H9 (cell line): ENCODE results near the gene COMMD10. TPM values are rescaled to one million over a fixed set of nuclear protein-coding genes. Genes with fewer than 3 reads are reported as not detected.

Experiments
- DNase-seq: peaks from one replicate; pipeline ENCODE4 v3.0.0-alpha.2; 2017
- H2AFZ ChIP-seq: one replicate; pipeline ENCODE4 v1.6.1; 2013; ENCODE audit warnings: mild to moderate bottlenecking, low read length, control low read depth, moderate library complexity
- H2AK5ac ChIP-seq: 2 replicates; pipeline ENCODE4 v1.6.1; 2013; ENCODE audit warnings: low read length, control low read depth, mixed read lengths; ENCODE audit not compliant: insufficient read length
- H2BK120ac ChIP-seq: one replicate; pipeline ENCODE4 v1.6.1; 2013; ENCODE audit warnings: low read depth, mild to moderate bottlenecking, low read length, control low read depth, inconsistent platforms; ENCODE audit not compliant: poor library complexity, severe bottlenecking
- H2BK12ac ChIP-seq: 2 replicates; pipeline ENCODE4 v1.6.1; 2013; ENCODE audit warnings: low read length, control low read depth, mixed read lengths, low read depth; ENCODE audit not compliant: insufficient read length
- H2BK15ac ChIP-seq: 2 replicates; pipeline ENCODE4 v1.6.1; 2013; ENCODE audit warnings: low read depth, low read length, control low read depth
- H2BK20ac ChIP-seq: one replicate; pipeline ENCODE4 v1.6.1; 2013; ENCODE audit warnings: low read depth, mild to moderate bottlenecking, low read length, control low read depth, inconsistent platforms; ENCODE audit not compliant: poor library complexity, severe bottlenecking
- H2BK5ac ChIP-seq: 2 replicates; pipeline ENCODE4 v1.6.1; 2013; ENCODE audit warnings: low read length, control low read depth, mixed read lengths; ENCODE audit not compliant: insufficient read length
- H3K14ac ChIP-seq: 2 replicates; pipeline ENCODE4 v1.6.1; 2013; ENCODE audit warnings: low read length, control low read depth; ENCODE audit not compliant: insufficient read depth
- H3K18ac ChIP-seq: 2 replicates; pipeline ENCODE4 v1.6.1; 2013; ENCODE audit warnings: low read depth, mild to moderate bottlenecking, mixed read lengths, low read length, control low read depth; ENCODE audit not compliant: insufficient read length
- H3K23ac ChIP-seq: 2 replicates; pipeline ENCODE4 v1.6.1; 2013; ENCODE audit warnings: low read length, control low read depth, mixed read lengths, low read depth; ENCODE audit not compliant: insufficient read length
- H3K23me2 ChIP-seq: 2 replicates; pipeline ENCODE4 v1.6.1; 2013; ENCODE audit warnings: low read depth, mild to moderate bottlenecking, mixed read lengths, low read length, control low read depth; ENCODE audit not compliant: insufficient read length, poor library complexity, severe bottlenecking
- H3K27ac ChIP-seq: 2 replicates; pipeline ENCODE4 v1.5.1; 2013; ENCODE audit warnings: low read length, control low read depth, mixed read lengths, low read depth; ENCODE audit not compliant: insufficient read length
- H3K27me3 ChIP-seq: 2 replicates; pipeline ENCODE4 v1.6.1; 2013; ENCODE audit warnings: low read length, control low read depth, inconsistent platforms; ENCODE audit not compliant: insufficient read depth
- H3K4ac ChIP-seq: 2 replicates; pipeline ENCODE4 v1.6.1; 2013; ENCODE audit warnings: low read depth, mild to moderate bottlenecking, control low read depth, inconsistent platforms, low read length, moderate library complexity
- H3K4me1 ChIP-seq: 2 replicates; pipeline ENCODE4 v1.6.1; 2013; ENCODE audit warnings: low read length, control low read depth, inconsistent platforms; ENCODE audit not compliant: insufficient read depth
- H3K4me2 ChIP-seq: 2 replicates; pipeline ENCODE4 v1.6.1; 2013; ENCODE audit warnings: low read length, control low read depth, mixed read lengths; ENCODE audit not compliant: insufficient read length, insufficient read depth
- H3K56ac ChIP-seq: 2 replicates; pipeline ENCODE4 v1.6.1; 2013; ENCODE audit warnings: low read depth, mild to moderate bottlenecking, mixed read lengths, low read length, control low read depth; ENCODE audit not compliant: insufficient read length
- H3K79me1 ChIP-seq: 2 replicates; pipeline ENCODE4 v1.6.1; 2013; ENCODE audit warnings: low read depth, mild to moderate bottlenecking, moderate library complexity, low read length, control low read depth, inconsistent platforms; ENCODE audit not compliant: insufficient read depth, poor library complexity, severe bottlenecking
- H3K79me2 ChIP-seq: 2 replicates; pipeline ENCODE4 v1.6.1; 2013; ENCODE audit warnings: low read length, control low read depth, inconsistent platforms; ENCODE audit not compliant: insufficient read depth
- H3K9ac ChIP-seq: 2 replicates; pipeline ENCODE4 v1.6.1; 2013; ENCODE audit warnings: low read length, control low read depth, mixed read lengths; ENCODE audit not compliant: insufficient read length; ENCODE audit errors: extremely low read depth
- H3K9me3 ChIP-seq: one replicate; pipeline ENCODE4 v1.6.1; 2013; ENCODE audit warnings: low read depth, low read length, inconsistent platforms; ENCODE audit not compliant: control insufficient read depth
- H3T11ph ChIP-seq: one replicate; pipeline ENCODE4 v1.6.1; 2013; ENCODE audit warnings: mild to moderate bottlenecking, low read length, control low read depth, inconsistent platforms
- H4K20me1 ChIP-seq: one replicate; pipeline ENCODE4 v1.6.1; 2013; ENCODE audit not compliant: control insufficient read depth, insufficient read length, insufficient read depth
- H4K5ac ChIP-seq: 2 replicates; pipeline ENCODE4 v1.6.1; 2013; ENCODE audit warnings: low read depth, mild to moderate bottlenecking, mixed read lengths, low read length, control low read depth; ENCODE audit not compliant: insufficient read length
- H4K8ac ChIP-seq: replicated peaks from 2 replicates; pipeline ENCODE4 v1.6.1; 2013; ENCODE audit warnings: low read length, control low read depth, mixed read lengths, low read depth; ENCODE audit not compliant: insufficient read length
- H4K91ac ChIP-seq: 2 replicates; pipeline ENCODE4 v1.6.1; 2013; ENCODE audit warnings: low read depth, mild to moderate bottlenecking, moderate library complexity, mixed read lengths, low read length, control low read depth; ENCODE audit not compliant: insufficient read length
- H3K27ac Mint-ChIP-seq, 3 experiments: 2 replicates in 2 of 3; 3 replicates in 1 of 3; pipeline ENCODE4 v1.8.0; 2020 to 2021; ENCODE audit warnings: mixed read lengths in 3 of 3, mild to moderate bottlenecking in 1 of 3, moderate library complexity in 1 of 3
- H3K27me3 Mint-ChIP-seq: 2 replicates; pipeline ENCODE4 v1.8.0; 2021; ENCODE audit warnings: low read depth, mild to moderate bottlenecking, moderate library complexity, mixed read lengths
- H3K36me3 Mint-ChIP-seq, 3 experiments: 2 replicates in 2 of 3; 3 replicates in 1 of 3; pipeline ENCODE4 v1.8.0; 2020 to 2021; ENCODE audit warnings: low read depth in 3 of 3, mixed read lengths in 3 of 3; ENCODE audit not compliant: insufficient read depth in 1 of 3
- H3K4me1 Mint-ChIP-seq, 2 experiments: 2 replicates each; pipeline ENCODE4 v1.8.0; 2020; ENCODE audit warnings: mixed read lengths in 2 of 2
- H3K4me3 Mint-ChIP-seq, 2 experiments: 2 replicates in 1 of 2; 3 replicates in 1 of 2; pipeline ENCODE4 v1.8.0; 2020 to 2021; ENCODE audit warnings: mild to moderate bottlenecking in 2 of 2, mixed read lengths in 2 of 2, moderate library complexity in 1 of 2
- H3K9me3 Mint-ChIP-seq, 2 experiments: 2 replicates in 1 of 2; 3 replicates in 1 of 2; pipeline ENCODE4 v1.8.0; 2020; ENCODE audit warnings: mild to moderate bottlenecking in 2 of 2, mixed read lengths in 2 of 2, moderate library complexity in 1 of 2
- CTCF ChIP-seq: fragments of 200-600 bp; sonication (generic); conservative IDR thresholded peaks from 3 replicates; pipeline ENCODE4 v1.8.0; 2021; ENCODE audit warnings: antibody characterized with exemption, mild to moderate bottlenecking
- WGBS: extraction: QIAGEN DNeasy Blood & Tissue Kit; methylation state at CpG from one replicate; pipeline ENCODE4 v1.1.7; 2013; ENCODE audit warnings: missing lambda C conversion rate, low lambda C conversion rate, mixed read lengths; ENCODE audit not compliant: insufficient read length; ENCODE audit errors: extremely low coverage; 5-methylcytosine and 5-hydroxymethylcytosine counted together
- total RNA-seq: library from RNA; stranded (reverse); gene quantifications from 2 replicates; pipeline ENCODE4 v1.2.1, GENCODE V29; 2021

The COMMD10 gene
- total RNA-seq, 1 experiment from 2014 or later: 33.9 TPM

- H4K91ac ChIP-seq: no peak overlapping the region
- H2BK5ac ChIP-seq: no peak overlapping the region
- H2BK15ac ChIP-seq: no peak overlapping the region
- no peak overlapping the region for H2AFZ ChIP-seq
- no peak overlapping the region for H2BK12ac ChIP-seq
- no peak overlapping the region for H4K8ac ChIP-seq
- no peak overlapping the region for H3K23ac ChIP-seq
- no peak overlapping the region for H2BK20ac ChIP-seq
- H4K20me1 ChIP-seq: no peaks in the 10 kb centered on the region
- no peak overlapping the region for H4K5ac ChIP-seq
- Mint-ChIP-seq H3K27ac (no peak overlapping the region), H3K27me3 (no peaks in the 10 kb centered on the region), H3K4me3 (no peak overlapping the region), H3K36me3 (peaks cover 0 to 14% (median 7%) of the 10 kb centered on the region in 3 experiments; a peak in 6 of 7 replicates), H3K9me3 (peaks cover 0 to 2% of the 10 kb centered on the region in 2 experiments; a peak in 2 of 5 replicates), H3K4me1 (no peaks in the 10 kb centered on the region; a peak in 1 of 4 replicates)
- no peaks in the 10 kb centered on the region for H3K79me2 ChIP-seq
- H3T11ph ChIP-seq: no peak overlapping the region
- no peak for DNase-seq
- H3K23me2 ChIP-seq: no peaks in the 10 kb centered on the region
- no peak overlapping the region for H2BK120ac ChIP-seq
- no peaks in the 10 kb centered on the region for H3K4me1 ChIP-seq
- H3K4ac ChIP-seq: no peak overlapping the region
- no peaks in the 10 kb centered on the region for H3K27me3 ChIP-seq
- no peak overlapping the region for H3K4me2 ChIP-seq
- no peak overlapping the region for H3K9ac ChIP-seq
- H3K18ac ChIP-seq: no peak overlapping the region
- no peak overlapping the region for H3K14ac ChIP-seq
- no peak for TF ChIP-seq CTCF
- H3K27ac ChIP-seq: no peak overlapping the region
- no peaks in the 10 kb centered on the region for H3K79me1 ChIP-seq
- H2AK5ac ChIP-seq: no peak overlapping the region
- H3K9me3 ChIP-seq: no peaks in the 10 kb centered on the region
- H3K56ac ChIP-seq: no peak overlapping the region
- no CpG with 5 or more reads among the region's 4 CpGs for WGBS
Observed at GRCh38 chr5:116318091-116318854, 233.4 kb downstream of the COMMD10 start.
